OCI-M2 (cell line): ENCODE results near the gene NAALADL2.

Experiments used
- DNase-seq: peaks from one replicate; lab custom pipeline; 2025; ENCODE audit not compliant: unreplicated experiment; lab: John Stamatoyannopoulos, UW

Gene NAALADL2

DNA sequence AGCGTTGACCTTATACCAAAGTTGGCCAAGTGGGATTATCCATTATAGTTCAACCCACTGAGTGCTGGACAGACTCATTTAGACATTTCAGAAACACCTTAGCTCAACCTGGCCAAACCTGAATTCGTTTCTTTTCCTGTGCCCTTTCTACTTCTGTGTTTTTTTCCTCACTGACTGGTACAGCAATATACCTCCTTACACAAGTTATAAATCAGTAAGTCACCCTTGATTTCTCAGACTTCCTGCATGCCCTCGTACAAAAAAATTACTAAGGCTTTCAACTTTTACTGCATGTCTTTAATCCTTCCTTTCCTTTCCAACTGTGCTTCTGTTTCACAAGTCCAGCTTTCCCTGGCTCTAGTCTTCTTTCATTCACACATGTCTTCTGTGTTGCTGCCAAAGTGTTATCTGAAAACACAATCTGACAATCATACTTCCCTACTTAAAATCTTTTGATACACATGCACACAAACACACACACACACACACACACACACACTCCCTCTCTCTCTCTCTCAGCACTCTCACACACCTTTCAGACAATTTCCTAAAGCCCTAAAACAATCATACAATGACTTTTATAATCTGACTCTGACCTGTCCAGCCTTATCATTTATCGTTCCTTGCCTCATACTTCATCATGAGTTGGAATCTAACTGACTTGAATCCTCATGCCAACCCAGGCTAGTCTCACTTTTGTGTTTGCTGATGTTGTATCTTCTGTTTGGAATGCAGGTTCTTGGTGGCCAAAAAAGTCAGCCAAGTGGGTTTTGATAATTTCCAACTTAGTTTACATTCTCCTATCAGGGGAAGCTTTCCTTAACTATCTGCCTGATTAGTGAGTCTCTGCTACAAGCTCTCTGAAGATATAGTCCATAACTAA is 436.4 kb downstream of the NAALADL2 start:
- DNase-seq = no peak

DNA sequence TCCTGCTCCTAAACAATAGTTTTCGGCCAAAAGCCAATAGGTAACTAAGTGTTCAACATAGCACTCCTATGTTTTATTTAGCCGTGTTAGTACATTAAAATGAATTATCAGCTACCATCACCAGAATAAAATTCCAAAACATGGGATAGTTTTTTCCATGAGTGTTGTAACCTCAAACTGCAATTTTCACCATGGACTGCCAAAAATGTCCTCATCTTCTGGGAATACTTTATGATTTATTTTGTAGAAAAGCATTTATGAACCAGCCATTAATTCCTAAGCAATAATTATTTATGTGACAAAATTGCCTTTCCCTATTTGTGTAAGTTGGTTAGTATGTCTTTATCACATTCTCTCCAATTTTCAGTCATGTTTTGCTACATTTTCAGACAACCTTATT is 438.1 kb downstream of the NAALADL2 start:
- no peak for DNase-seq

DNA sequence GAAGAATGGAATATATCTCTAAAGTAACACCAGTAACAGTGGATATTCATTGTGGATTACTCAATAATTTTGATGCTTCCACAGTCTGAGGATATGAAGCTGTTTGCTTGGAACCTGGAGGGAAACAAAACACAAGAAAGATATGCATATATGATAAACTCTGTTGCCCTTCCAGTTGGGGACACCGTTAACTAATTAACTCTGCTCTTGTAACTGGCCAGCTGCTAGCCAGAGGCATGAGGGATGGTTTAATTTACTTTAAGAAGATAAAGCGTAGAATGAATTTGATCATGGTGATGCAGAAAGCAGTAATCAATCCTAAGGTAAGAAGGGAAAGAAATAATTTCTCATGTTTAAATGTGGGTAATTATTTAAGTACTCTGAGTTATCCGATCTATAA is 442.6 kb downstream of the NAALADL2 start:
- DNase-seq = no peak

DNA sequence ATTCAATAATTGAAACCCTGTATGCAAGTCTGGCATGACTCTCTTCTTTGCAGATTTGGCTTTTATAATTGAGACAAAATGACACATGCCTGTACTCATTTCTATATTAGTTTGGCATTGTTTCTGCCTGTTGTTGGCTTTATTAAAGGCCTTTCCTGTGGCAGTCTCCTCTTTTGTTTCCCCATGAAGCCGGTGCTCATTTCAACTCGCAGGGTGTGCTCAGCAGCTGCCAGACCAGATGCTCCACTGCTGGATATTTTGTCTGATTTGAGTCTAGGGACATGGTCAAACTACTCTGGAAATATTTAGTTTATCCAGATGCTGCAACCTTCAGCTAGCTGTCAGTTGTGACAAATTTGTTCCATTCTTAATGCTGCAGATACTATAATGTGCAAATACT is 445.3 kb downstream of the NAALADL2 start:
- no peak for DNase-seq

DNA sequence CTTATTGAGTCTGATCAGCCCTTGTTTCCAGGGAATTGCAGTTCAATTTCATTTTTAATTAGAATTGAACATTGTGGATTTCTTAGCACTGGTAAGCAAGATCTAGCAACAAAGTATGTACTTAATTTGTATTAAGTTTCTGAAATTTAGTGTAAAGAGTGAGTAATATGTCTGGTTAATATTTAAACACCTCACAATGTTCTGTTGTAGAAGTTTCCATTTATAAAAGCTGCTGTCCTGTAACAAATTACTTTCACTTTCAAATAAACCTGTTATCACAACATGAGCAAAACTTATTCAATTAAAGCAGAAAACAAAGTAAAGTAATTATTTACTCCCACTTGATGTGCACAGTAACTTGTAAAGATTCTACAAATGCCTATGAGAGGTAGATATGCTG is 448.5 kb downstream of the NAALADL2 start:
- DNase-seq = no peak

DNA sequence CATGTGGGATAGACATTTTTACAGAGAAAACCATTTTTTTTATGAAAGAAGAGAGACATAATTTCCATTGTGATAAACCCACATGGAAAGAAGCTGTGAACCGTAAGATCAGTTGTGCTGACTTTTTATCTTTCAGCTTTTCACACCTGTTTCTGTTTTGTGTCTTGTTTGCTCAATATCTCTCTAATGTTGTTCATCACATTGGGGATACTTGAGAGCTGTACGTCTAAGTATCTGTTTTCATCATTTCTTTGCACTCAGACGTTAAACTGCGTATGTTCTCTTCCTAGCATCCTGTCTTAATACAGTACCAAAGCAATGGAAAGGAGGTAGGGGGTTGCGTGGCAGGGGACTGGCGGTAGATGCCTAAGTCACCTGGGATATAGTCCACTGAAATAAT is 449.0 kb downstream of the NAALADL2 start:
- no peak for DNase-seq

DNA sequence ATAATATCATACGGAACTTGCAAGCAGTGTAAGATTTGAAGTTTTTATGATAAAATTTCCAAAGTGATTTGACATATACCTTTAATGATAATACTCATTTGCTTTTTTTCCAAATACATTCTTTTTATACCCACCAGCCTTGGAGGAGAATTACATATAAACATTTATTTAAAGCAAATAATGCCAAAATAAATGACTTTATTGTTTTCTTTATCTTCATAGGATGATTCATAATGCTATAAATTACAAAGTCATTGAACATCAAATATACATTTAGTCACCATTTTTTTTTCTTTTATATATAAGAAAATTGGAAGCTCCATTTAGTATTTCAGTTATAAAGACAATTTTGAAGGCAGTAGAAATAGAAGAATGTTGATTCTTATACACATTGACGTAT is 450.9 kb downstream of the NAALADL2 start:
- DNase-seq = no peak

DNA sequence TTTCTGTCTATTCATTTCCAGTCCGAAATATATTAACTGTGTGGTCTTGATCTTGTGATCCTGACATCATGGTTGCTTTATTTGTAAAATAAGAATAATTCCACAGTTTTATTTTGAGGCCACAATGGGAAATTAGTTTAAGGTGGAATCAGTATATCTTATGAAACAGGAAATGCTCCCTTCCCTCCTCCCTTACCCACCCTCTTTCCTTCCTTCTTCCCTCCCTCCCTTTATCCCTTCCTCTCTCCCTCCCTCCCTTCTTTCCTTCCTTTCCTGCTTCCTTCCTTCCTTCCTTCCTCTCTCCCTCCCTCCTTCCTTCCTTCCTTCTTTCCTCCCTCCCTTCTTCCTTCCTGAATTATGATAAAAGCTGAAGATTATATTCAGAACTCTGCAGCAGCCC is 452.3 kb downstream of the NAALADL2 start:
- DNase-seq = no peak

DNA sequence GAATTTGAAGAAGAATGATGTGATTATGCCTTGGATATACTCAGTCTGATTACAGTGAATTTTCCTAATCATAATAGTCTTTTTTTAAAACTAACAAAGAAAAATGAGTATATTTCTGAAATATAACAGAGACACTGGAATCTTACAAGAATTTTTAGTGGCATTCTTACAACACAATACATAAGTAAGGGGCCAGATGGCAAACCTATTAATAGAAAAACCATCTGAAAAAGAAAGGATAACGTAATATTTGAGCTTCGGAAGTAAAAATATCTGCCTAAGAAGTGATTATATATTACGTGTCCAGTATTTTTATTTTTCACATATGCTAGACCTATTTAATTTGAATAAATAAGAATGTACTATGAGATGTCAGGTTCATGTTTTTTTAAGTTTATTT is 452.8 kb downstream of the NAALADL2 start:
- DNase-seq = no peak

DNA sequence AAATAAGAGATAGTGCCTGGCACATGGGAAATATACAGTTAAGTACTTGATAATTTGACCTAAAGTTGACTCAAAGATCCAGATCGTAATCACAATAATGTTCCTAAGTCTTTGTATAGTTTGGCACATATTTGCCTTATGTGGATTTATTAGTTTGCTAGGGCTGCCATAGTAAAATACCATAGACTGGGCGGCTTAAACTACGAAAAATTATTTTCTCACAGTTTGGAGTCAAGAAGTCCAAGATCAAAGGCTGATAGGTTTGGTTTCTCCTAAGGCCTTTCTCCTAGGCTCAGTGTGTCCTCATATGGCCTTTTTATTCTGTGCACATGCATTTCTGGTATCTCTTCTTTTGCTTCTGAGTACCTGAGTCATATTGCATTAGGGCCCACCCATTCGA is 453.7 kb downstream of the NAALADL2 start:
- DNase-seq = no peak

DNA sequence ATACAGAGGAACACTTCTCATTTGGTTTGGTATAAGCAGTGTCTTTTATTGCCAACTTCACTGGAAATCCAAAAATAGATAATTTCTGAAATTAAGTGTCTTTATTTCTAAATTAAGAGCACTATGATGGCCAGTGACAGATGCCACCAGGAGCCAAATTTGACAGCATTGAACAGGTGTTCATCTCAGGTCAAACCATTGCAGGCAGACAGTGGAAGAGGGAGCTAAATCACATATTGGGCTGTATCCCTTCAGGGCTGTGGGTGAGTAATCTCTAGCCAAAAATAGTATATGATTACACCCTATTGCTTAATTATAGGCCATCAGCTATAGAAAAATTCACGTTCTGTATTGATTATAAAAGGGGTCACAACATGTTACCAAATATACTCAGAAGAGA is 457.7 kb downstream of the NAALADL2 start:
- no peak for DNase-seq

DNA sequence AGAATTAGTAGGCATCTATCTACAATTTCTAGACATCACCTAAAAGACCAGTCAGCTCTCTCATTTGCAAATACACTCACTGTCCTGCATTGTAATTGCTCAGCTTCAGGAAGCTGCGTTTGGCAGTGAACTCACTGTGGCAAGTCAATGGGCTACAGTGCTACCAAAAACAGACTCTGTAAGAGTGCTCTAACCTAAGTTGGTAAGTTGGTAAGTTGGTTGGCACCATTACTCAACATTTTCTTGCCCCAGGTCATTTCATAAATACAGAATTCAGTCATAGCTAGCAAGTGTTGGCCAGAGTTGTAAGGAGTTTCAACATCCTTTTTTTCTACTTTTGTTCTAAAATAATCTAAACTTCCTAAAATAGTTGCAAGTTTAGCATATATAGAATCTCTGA is 466.3 kb downstream of the NAALADL2 start:
- no peak for DNase-seq

DNA sequence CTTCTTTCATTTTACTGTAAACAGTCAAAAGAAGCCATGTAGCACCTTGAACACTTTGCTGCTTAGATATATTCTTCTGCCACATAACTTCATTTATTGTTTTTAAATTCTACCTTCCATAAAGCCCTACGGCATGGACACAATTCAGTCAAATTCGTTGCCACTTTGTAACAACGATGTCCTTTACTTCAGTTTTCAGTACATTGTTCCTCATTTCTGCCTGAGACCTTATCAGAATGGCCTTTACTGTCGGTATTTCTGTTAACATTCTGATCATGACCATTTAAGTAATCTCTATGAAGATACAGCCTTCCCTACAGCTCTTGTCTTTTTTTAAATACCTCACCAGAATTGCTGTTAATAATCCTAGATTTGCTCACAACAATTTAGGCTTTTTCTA is 466.9 kb downstream of the NAALADL2 start:
- no peak for DNase-seq

DNA sequence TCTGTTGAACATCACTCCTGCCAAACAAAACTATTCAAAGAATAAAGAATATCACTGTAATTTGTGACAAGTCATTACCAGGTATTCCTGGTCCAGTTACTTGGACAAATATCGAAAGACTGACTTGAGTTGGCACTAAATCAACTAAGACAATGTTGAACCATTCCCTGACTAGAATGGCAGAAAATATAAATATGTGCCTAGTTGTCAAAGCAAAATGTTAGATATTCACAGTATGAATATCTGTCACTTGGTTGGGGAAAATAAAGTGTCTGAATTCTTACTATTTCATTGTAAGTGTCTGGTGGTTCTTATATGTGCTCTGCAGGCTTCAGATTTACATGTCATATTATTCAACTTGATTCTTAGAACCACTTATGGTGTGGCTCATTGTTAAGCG is 470.2 kb downstream of the NAALADL2 start:
- no peak for DNase-seq

DNA sequence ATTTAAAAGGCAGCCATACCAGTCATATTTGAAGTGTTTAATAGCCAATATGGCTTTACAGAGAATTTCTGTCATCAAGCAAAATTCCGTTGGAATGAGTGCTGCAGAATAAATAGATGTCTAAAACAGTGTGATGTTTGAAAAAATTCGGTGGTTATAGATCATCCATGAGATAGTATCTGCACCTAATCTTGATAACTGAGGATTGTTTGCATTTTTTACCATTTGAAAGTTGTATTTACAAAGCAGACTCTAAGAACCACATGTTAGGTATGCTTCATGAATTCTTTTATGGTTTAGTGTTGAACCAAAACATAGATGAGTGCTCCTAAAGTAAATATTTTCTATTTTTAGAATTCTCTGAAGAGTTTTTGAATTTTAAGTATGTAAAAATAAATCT is 476.1 kb downstream of the NAALADL2 start:
- no peak for DNase-seq

DNA sequence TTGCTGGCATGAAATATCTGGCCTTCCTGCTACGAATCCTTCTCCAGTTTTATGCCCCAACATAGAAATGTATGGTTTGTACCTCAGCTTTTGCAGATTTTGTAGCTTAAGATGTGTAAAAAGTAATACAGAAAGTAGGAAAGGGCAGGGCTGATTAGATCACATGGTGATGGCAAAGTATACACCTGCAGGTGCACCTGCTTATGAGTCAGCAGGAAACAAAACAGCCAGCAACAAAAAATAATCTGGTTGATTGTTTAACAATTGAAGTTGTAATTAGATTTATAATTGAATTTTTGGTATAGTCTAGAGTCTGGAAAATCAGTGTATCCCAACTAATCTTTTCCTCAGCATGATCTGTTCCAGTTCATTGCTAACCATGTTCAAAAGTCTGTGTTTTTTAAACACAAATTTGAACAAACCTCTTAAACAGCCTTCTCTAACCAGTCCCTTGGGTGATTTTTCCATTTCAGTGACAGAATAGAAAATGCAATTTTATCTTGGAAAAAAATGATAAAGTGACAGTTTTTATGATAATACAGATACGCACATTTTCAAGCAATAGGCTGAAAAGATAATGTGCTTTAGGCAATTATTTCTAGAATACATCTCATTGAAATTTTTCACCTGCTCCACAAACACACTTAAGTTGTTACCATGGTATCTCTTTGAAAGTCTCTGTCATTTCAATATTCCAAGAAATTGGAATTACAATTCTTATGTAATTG is 477.4 kb downstream of the NAALADL2 start:
- no peak for DNase-seq

DNA sequence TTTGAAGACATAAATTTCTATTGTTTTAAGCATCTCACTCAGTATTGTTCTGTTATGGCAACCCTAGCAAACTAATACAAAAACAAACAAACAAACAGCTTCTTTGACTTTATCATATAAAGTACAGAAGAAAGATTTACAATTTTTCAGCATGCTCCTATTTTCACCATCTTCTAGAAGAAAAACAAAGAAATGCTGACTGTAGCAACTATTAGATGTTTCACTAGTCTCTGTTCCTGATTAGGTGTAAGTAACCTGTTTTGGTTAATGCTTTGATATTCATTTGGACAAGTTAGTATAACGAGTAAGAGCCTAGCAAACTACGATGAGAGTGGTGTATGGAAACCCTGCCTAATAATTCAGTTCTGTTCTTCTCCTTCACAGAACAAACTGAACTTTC is 478.5 kb downstream of the NAALADL2 start:
- DNase-seq = no peak

DNA sequence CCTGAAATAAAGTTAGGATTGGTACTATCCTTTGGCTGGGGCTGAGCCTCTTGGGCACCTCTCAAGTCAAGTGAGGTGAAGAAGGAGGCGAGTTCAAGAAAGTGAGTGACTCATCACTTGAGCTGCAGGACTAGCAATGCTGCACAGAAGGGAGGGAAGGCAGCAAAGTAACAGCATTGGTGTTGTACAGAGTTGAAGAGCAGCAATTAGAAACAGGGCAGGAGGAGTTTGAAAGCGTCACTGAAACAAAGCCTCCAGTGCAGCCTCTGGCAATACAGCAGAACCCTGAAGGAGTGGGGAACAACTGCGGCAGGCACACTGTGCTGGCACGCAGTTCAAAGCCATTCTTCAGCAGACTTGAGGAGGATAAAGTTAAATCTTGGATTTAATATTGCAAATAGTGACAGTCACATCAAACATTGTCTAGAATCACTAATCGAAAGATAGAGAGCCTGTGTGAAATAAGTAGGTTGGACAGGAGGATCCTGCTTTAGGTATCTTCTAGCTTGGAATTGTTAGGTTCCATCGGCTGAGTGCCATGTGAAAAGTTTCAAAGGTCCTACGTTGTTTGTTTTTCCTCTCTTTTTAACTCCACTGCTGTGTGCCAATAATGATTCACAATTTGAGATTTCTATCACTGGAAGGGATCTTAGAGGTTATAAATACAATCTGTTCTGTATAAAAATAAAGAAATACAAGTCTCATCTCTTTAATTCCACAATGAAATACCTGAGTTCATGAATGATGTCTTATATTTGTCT is 479.8 kb downstream of the NAALADL2 start:
- no peak for DNase-seq

DNA sequence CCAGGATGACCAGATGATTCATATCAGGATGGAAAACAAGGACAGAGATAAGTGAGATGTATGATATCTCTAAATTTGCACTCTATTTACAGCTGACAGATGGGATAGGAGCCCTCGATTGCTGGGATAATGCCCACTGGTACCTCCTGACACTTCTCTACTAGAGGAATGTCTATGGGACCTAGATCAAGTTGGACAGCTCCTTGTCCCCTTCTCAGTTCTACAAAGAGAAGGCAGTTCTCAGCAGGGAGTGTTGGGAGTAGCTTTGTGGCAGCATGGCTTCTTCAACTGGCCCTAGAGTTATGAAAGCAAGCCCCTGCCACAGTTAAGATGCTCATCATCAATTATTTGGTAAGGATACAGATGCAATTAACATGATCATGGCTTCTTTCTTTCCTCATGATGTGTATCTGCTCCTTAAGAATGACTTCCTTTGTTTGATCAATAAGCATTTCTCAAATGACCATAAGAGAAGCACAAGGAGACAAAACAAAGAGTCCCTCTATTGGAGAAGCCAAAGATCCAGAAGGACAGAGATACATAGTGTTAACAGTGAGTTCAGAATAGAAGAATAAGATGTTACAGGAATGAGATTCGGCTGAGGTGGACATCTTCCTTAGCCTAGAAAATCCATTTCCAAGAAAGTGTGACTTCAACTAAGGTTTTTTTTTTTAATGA is 481.3 kb downstream of the NAALADL2 start:
- no peak for DNase-seq

DNA sequence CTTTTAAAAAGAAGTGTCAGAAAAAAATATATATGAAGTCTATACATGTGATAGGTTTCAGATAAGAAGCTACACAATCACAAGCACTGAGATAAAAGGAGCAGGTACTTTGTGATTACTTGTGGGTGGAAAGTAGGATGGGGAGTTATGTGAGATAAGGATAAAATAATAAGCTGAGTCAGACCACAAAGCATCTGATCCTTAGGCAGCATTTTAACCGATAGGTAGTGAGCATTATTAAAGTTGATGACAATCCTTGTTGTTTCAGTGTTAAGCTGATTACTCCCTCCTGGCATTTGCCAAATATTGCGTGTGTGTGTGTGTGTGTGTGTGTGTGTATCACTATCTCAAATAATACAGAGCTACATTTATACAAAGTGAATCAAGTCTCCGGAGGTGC is 483.1 kb downstream of the NAALADL2 start:
- no peak for DNase-seq

DNA sequence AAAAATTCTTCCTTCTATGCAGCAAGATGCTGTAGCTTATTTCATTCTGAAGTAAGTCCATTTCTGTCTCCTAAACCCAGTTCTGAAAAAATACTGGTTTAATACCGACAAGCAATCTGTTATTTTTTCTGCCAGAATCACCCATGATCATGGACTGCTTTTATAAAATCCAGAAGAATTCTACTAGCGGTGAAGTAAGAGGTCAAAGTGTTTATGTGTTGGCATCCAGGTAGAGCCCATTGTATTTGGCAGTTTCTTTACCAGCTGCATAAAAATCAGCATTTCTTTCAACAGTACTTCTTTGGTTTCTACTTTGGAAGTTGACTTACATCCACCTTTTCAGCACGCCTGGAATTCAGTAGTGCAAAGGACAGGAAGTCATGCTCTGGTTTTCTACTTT is 484.8 kb downstream of the NAALADL2 start:
- no peak for DNase-seq
